UCSD-AML1 (cell line): ENCODE measurements around the gene PGM5.

ENCODE experiments used
- DNase-seq: peaks from one replicate; lab custom pipeline; 2025; ENCODE audit not compliant: unreplicated experiment; lab: John Stamatoyannopoulos, UW

PGM5 gene

GRCh38 chr9:68431307-68431706, 74.9 kb downstream of the PGM5 start:
- DNase-seq: no peak

- no peak for DNase-seq
Measured at GRCh38 chr9:68433531-68434110, 77.2 kb downstream of the PGM5 start.

- DNase-seq: no peak
Measured at GRCh38 chr9:68437785-68438184, 81.4 kb downstream of the PGM5 start.

- no peak for DNase-seq
Measured at GRCh38 chr9:68443624-68444023, 87.2 kb downstream of the PGM5 start.

- no peak for DNase-seq
Measured at GRCh38 chr9:68446836-68447235, 90.4 kb downstream of the PGM5 start.

GRCh38 chr9:68447611-68448010, 91.2 kb downstream of the PGM5 start:
- no peak for DNase-seq

GRCh38 chr9:68454579-68455334, 98.3 kb downstream of the PGM5 start:
- no peak for DNase-seq

GRCh38 chr9:68455451-68455850, 99.0 kb downstream of the PGM5 start:
- DNase-seq: no peak

- no peak for DNase-seq
Measured at GRCh38 chr9:68457803-68458202, 101.4 kb downstream of the PGM5 start.

GRCh38 chr9:68458918-68459317, 102.5 kb downstream of the PGM5 start:
- DNase-seq: no peak

GRCh38 chr9:68462105-68462775, 105.8 kb downstream of the PGM5 start:
- no peak for DNase-seq

GRCh38 chr9:68470067-68470466, 113.7 kb downstream of the PGM5 start:
- no peak for DNase-seq

GRCh38 chr9:68470634-68471033, 114.2 kb downstream of the PGM5 start:
- DNase-seq: no peak

GRCh38 chr9:68472119-68472518, 115.7 kb downstream of the PGM5 start:
- DNase-seq: no peak

- no peak for DNase-seq
Measured at GRCh38 chr9:68473790-68474189, 117.4 kb downstream of the PGM5 start.

GRCh38 chr9:68476422-68476821, 120.0 kb downstream of the PGM5 start:
- no peak for DNase-seq

GRCh38 chr9:68476847-68477246, 120.4 kb downstream of the PGM5 start:
- no peak for DNase-seq

- DNase-seq: no peak
Measured at GRCh38 chr9:68480807-68481206, 124.4 kb downstream of the PGM5 start.

GRCh38 chr9:68482548-68482947, 126.1 kb downstream of the PGM5 start:
- no peak for DNase-seq

GRCh38 chr9:68488126-68488525, 131.7 kb downstream of the PGM5 start:
- DNase-seq: no peak

- DNase-seq: no peak
Measured at GRCh38 chr9:68489646-68490045, 133.2 kb downstream of the PGM5 start.

- DNase-seq: no peak
Measured at GRCh38 chr9:68492806-68493205, 136.4 kb downstream of the PGM5 start.
